GM19455 (cell line): ENCODE measurements around the gene KDM4B.
"Not testable (repeated sequence)": the region's sequence is repeated elsewhere in the genome, so short reads cannot be mapped to it uniquely, and the experiment has no call there.

Experiments used
- ATAC-seq: cut with Tn5 transposase; IDR thresholded peaks from one replicate; pipeline ENCODE4 v1.9.1; 2021; ENCODE audit not compliant: unreplicated experiment

The KDM4B gene

GRCh38 chr19:5012688-5013457 lies 44.0 kb downstream of the KDM4B start:
- ATAC-seq: no peak

DNA sequence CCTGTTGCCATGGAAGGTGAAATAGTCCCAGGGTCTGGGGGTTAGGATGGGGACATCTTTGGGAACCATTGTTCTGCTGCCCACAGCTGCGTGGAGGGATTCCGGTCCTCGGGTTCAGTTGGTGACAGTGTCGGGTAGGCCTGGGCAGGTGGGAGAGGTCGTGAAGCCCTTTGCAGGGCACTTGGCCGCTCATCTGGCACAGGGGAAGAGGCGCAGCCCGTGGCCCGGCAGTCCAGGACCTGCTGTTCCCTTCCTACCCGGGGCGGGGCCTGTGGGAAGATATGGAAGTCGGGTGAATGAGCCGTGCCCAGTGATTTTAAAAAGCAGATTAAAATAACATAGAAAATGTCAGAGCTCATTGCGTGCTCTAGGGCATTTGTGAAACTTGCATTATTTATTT lies 44.8 kb downstream of the KDM4B start:
- ATAC-seq: no peak

DNA sequence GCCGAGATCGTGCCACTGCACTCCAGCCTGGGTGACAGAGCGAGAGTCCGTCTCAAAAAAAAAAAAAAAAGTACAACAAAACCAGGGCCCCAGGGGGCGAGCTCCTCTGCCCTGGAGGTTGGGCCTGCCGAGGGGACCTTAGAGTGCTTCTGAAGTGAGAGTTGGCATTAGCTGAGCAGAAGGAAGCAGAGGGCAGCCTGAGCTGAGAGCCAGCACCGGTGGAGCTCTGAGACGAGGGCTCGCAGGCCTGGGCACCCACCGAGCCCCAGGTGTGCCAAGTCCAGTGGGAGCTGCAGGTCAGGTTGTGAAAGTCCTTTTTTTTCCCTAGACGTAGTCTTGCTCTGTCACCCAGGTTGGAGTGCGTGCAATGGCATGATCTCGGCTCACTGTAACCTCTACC lies 46.0 kb downstream of the KDM4B start:
- no peak for ATAC-seq

- ATAC-seq: no peak
Measured at GRCh38 chr19:5016268-5016667, 47.4 kb downstream of the KDM4B start.

GRCh38 chr19:5016781-5017180 lies 47.9 kb downstream of the KDM4B start:
- ATAC-seq: no peak

- no peak for ATAC-seq
Measured at GRCh38 chr19:5017235-5017634, 48.3 kb downstream of the KDM4B start.

DNA sequence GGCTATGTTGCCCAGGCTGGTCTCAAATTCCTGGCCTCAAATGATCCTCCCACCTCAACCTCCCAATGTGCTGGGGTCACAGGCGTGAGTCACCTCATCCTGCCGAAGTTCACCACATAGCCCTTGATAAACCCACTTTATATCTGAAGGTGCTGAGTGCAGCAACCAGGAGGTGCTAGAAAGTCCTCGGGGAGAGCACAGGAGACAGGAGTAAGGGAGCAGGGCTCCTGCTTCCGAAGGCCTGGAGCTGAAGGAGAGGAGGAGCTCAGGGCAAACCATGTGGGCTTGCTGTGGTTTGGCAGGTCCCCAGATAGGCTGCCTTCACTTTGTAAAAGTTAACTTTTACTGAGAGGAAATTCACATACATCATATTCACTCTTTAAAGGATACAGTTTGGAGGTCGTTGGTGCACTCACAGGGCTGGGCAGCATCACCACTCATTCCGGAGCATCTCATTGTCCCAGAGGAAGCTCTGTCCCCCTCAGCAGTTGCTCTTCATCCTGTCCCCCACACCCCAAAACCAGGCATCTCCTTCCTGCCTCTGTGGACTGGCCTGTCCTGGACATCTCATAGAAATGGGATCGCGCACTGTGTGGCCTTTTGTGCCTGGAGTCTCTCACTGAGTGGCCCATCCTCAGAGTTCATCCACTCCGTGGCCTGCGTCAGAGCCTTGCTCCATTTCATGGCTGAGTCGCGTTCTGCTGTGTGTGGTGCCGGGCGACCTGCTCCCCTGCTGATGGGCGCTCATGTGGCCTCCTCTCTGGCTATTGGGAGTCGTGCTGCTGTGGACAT lies 49.5 kb downstream of the KDM4B start:
- no peak for ATAC-seq

DNA sequence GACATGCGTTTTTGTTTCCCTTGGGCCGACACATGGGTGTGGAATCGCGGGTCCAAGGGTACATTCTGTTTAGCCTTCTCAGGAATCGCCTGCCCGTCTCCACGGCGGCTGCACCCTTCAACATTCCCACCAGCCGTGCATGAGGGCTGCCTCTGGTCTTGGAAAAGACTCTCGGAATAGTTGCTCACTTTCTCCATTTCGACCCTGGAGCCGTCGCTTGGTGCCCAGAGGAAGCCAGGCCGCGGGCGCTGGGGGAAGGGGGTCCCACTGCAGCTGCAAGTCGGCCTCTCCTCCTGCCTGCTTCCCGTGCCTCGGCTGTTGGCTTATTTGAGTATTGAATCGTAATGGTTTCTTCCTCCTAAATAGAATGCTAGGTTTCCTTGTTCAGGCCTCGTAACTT lies 51.5 kb downstream of the KDM4B start:
- no peak for ATAC-seq

- ATAC-seq: no peak
Measured at GRCh38 chr19:5021046-5021445, 52.1 kb downstream of the KDM4B start.

DNA sequence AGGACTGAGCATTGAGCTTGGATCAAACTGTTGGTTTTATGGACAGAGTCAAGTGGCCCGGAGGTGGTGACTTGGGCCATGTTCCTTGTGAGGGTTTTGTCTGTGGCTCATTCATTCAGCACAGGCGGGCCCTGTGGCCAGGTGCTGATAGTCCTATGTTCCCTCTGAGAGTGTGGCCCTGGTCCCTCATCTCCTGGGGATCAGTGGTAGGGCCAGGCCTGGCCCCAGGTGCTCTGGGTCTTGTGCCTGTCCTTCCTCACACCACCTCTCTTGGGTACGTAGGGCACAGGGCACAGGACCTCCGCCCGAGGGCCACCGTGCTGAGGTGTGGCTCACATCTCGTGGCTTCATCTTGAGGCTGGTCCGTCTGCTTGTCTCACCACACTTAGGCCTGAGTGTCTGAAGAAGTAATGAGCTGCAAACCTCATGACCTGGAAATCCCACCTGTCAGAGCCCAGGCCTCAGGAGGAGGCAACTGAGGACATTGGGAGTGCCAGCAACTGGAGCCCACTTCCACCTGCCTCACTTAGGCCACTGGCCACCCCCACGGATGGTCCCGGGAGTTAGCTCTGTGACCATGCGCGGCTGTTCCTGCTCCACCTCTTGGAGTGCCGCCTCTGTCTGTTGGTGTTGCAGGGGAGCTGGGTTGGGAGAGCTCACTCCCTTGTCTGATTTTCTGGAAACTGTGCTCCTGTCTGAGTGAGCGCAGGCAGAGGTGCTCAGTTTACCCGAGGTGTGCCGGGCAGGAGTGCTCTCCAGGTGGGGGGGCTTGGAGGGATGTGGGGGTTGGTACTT lies 53.4 kb downstream of the KDM4B start:
- no peak for ATAC-seq

DNA sequence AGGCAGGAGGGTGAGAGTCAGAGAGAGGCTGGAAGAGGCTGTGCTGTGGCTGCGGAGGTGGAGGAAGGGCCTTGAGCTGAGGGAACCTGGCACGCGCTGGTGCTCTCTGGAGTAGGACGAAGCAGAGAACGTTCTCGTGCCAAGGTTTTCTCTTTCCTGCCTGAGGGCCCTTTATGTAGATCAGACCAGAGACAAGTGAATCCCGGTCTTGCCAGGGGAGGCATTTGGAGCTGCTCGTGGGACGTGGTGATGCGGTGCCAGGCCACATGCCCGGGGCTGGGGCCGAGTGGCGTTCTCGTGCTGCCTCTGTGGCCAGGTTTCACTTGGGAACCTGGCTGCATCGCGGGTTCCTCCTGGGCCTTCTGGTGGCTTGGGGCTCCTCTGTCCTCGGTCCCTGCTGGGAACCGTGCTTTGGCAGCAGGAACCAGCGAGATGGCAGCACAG lies 54.2 kb downstream of the KDM4B start:
- no peak for ATAC-seq

DNA sequence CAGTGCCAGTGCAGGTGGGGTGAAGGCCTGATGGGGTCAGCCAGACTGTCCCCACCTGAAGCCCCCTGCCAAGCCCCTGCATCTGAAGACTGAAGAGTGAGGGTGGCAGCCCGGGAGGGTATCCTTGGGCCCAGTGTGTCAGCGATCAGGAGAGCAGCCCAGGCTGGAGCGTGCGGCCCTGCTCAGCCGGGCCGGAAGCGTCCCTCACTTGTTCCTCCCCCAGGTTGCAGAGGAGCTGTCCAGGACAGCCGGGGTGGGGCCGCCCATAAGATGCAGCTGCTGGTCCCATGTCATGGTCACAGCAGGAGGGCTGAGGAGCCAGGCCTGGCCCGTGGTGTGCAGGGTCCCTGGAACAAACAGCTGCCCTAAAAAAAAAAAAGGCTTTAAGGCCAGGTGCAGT lies 55.4 kb downstream of the KDM4B start:
- no peak for ATAC-seq

DNA sequence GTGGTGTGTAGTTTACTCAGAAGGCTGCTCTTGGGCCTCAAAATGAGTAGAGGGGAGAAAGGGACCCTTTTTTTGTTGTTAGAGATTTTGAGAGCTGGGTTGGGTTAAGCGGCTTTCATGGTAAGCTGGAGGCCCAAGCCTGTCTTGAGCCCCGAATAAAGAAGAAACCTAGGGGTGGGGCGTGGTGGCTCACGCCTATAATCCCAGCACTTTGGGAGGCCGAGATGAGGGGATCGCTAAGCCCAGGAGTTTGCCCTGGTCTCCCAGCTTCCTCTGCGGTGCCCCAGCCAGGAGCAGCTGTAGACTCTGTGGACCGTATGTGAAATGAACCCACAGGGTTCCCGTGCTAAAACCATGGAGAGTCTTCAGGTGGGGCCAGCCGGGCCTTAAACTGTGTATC lies 56.1 kb downstream of the KDM4B start:
- ATAC-seq: no peak

DNA sequence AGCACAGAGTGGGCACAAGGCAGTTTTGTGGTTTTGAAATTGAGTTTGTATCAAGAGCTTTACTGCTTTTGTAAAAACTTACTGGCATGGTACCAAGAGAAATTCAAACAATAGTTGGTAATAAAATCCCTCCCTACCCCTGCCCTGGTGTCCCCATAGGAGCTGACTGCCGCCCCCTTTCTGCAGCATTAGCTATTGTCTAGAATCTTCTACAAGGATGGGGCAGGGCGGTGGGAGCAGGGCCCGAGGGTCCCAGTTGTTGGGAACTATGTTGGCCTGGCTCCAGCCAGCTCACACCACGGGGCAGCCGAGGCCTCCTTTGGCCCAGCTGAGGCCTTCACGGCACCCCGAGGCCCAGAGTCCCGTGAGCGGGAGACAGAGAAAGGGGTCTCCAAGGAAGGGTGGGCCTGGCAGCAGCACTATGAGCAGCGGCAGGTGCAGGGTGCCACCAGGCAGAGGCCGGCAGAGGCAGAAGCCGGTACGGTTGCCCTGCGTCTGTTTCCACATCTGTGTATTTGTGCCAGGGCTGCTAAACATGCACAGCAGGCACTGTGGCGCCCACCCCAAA lies 57.9 kb downstream of the KDM4B start:
- no peak for ATAC-seq

DNA sequence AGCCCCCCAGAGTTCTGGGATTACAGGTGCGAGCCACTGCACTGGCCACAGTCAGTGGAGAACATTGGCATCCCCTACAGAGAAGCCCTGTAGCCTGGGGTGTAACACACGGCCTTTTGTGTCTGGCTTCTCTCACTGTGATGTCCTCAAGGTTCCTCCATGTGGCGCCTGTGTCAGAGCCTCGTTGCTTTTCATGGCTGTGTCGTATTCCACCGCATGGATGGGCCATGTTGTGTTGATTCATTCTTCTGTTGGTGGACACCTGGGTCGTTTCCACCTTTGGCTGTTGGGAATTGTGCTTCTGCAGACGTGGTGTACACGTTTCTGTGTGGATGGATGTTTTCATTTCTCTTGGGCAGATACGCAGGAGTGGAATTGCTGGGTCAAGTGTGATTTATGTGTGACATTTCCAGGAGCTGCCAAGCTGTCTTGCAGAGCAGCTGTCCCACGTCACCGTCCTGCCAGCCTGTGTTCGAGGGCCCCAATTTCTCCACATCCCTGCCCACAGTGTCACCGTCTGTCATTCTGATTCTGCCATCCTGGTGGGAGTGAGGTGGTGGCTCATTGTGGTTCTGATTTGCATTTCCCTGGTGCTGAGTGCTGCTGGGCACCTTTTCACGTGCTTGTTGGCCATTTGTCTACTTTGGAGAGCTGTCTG lies 59.4 kb downstream of the KDM4B start:
- no peak for ATAC-seq

GRCh38 chr19:5029596-5029995 lies 60.7 kb downstream of the KDM4B start:
- ATAC-seq: not testable (repeated sequence)

GRCh38 chr19:5030136-5030820 lies 61.4 kb downstream of the KDM4B start:
- no peak for ATAC-seq

DNA sequence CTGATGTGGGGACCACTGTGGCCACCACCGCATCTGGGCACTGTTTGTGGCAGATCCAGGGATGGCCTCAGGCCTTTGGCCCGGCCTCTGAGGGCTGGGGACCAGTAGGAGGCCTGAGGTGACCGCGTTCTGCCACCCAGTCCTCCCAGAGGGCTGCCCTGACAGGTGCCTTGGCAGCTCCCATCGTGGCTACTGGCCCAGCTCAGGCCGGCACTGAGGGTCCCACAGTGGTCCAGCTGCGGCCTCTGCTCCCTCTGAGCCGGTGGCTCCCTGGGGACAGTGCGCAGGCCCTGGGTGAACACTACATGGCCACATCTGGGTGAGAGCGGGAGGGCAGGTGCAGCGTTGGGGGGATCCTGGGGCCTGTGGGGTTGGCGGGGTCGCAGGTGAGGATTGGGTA lies 61.9 kb downstream of the KDM4B start:
- ATAC-seq: no peak

- ATAC-seq: no peak
Measured at GRCh38 chr19:5031231-5032100, 62.6 kb downstream of the KDM4B start.
